Breast epithelium (tissue), 4 donors: Measurements from ENCODE around the gene KASH5. TPM values are rescaled to one million over a fixed set of nuclear protein-coding genes. Genes with fewer than 3 reads are reported as not detected.
A peak's percentile ranks its signal among the peaks of the same experiment; 100 is the strongest.

Experiments used
- DNase-seq, 2 donors: peaks; one replicate each; pipeline ENCODE4 v3.0.0-alpha.2; 2019; ENCODE audit warnings: low spot score in 2 of 2
- H3K27ac ChIP-seq, 2 donors: fragments of 200-600 bp; sonication (generic) in 1 of 2; one replicate each; pipeline ENCODE4 v1.5.1; 2016 to 2019; ENCODE audit warnings: mild to moderate bottlenecking in 1 of 2
- H3K27me3 ChIP-seq, 2 donors: fragments of 200-600 bp; sonication (generic) in 1 of 2; one replicate each; pipeline versions ENCODE4 v1.5.1 to v1.6.0; 2017 to 2019; ENCODE audit warnings: control low read depth in 1 of 2, mild to moderate bottlenecking in 1 of 2
- H3K36me3 ChIP-seq: fragments of 200-600 bp; one replicate; pipeline ENCODE4 v1.5.1; 2019
- H3K4me1 ChIP-seq, 2 donors: fragments of 200-600 bp; sonication (generic); one replicate each; pipeline ENCODE4 v1.5.1; 2016 to 2019; ENCODE audit warnings: control low read depth in 1 of 2
- H3K4me3 ChIP-seq, 3 donors: fragments of 200-600 bp; sonication (generic); 1 replicate in 2 of 3; 2 replicates in 1 of 3; pipeline ENCODE4 v1.5.1; 2016 to 2019; ENCODE audit warnings: mild to moderate bottlenecking in 3 of 3, moderate library complexity in 2 of 3
- H3K9me3 ChIP-seq, 2 donors: fragments of 200-600 bp; sonication (generic) in 1 of 2; one replicate each; pipeline ENCODE4 v1.5.1; 2016 to 2019; ENCODE audit warnings: control low read depth in 1 of 2
- POLR2A ChIP-seq: fragments of 450-650 bp; IDR thresholded peaks from one replicate; pipeline ENCODE4 v1.6.1; 2016; ENCODE audit warnings: antibody characterized with exemption, mild to moderate bottlenecking, moderate library complexity
- POLR2AphosphoS5 ChIP-seq, 3 donors: sonication (generic); formaldehyde crosslinking; IDR thresholded peaks; one replicate each; pipeline ENCODE4 v1.6.1; 2017; ENCODE audit warnings: antibody characterized with exemption in 3 of 3
- intact Hi-C: fragments of 100-400 bp; cut with DNase I; formaldehyde crosslinking; loops from one replicate; pipeline ENCODE4 v1.15.1; 2023; ENCODE audit warnings: low total_unique reads
- total RNA-seq, 3 donors: library from RNA; depleted of rRNA; stranded (reverse); fragments of >200 nt; gene quantifications; one replicate each; pipeline ENCODE4 v1.1.0, GENCODE V29; 2016
- TF ChIP-seq, protein P1 (sequence below), 3 donors: fragments of 450-650 bp; IDR thresholded peaks; one replicate each; pipeline ENCODE4 v1.5.1; 2016 to 2017; ENCODE audit warnings: antibody characterized with exemption in 3 of 3, mild to moderate bottlenecking in 3 of 3, moderate library complexity in 3 of 3

KASH5 gene
- total RNA-seq, 3 donors from 2014 or later, result 1.9 TPM; not detected in 2

- Histone ChIP-seq H3K27me3 (peaks cover 14 to 80% of the 10 kb centered on the region in 2 donors), H3K4me3 (peak overlapping the region in 2 of 3 donors; percentile 25 to 55)
- intact Hi-C loops, result no loop called here
Observed at GRCh38 chr19:49422407-49423070, 34.5 kb downstream of the KASH5 start.

GRCh38 chr19:49423071-49423984 lies 35.3 kb downstream of the KASH5 start, which contains the start of gene PTH2:
Gene PTH2, minus strand, starts transcription at chr19:49423441. Its CDS starts 102 bp downstream, at chr19:49423339.
- H3K27me3 ChIP-seq, result peaks cover 17 to 81% of the 10 kb centered on the region in 2 donors

More at GRCh38 chr19:49422407-49423070, 34.5 kb downstream of the KASH5 start:
- DNase-seq, result no peak
- Histone ChIP-seq H3K27ac (no peak overlapping the region), H3K9me3 (no peaks in the 10 kb centered on the region), H3K36me3 (no peaks in the 10 kb centered on the region), H3K4me1 (peaks cover 0 to 8% of the 10 kb centered on the region in 2 donors)
- TF ChIP-seq, protein P1, sequence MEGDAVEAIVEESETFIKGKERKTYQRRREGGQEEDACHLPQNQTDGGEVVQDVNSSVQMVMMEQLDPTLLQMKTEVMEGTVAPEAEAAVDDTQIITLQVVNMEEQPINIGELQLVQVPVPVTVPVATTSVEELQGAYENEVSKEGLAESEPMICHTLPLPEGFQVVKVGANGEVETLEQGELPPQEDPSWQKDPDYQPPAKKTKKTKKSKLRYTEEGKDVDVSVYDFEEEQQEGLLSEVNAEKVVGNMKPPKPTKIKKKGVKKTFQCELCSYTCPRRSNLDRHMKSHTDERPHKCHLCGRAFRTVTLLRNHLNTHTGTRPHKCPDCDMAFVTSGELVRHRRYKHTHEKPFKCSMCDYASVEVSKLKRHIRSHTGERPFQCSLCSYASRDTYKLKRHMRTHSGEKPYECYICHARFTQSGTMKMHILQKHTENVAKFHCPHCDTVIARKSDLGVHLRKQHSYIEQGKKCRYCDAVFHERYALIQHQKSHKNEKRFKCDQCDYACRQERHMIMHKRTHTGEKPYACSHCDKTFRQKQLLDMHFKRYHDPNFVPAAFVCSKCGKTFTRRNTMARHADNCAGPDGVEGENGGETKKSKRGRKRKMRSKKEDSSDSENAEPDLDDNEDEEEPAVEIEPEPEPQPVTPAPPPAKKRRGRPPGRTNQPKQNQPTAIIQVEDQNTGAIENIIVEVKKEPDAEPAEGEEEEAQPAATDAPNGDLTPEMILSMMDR (IDR thresholded peaks at IDR 0.05), result peak in 1 of 3 donors; percentile 12
- TF ChIP-seq POLR2AphosphoS5 (IDR thresholded peaks at IDR 0.05) (no peak), POLR2A (no peak)

DNA sequence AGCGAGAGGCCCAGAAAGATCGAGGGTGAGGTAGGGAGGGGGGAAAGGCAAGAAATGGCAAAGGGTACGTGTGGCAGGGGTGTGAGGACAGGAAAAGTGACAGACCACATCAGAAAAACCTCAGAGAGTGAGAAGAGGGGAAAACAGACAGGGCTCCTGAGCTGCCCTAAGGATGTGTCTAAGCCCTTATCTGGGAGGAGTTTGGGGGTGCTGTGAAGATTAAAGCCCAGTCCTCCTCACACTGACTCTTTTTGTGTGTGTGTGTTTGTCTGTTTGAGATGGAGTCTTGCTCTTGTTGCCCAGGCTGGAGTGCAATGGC lies 35.9 kb downstream of the KASH5 start:
- Histone ChIP-seq H3K4me1 (peaks cover 5 to 14% of the 10 kb centered on the region in 2 donors), H3K36me3 (no peaks in the 10 kb centered on the region), H3K4me3 (no peak overlapping the region), H3K27ac (no peak overlapping the region), H3K27me3 (peaks cover 22 to 87% of the 10 kb centered on the region in 2 donors), H3K9me3 (no peaks in the 10 kb centered on the region)
- intact Hi-C loops, result no loop called here
- no peak for DNase-seq
- no peak for TF ChIP-seq POLR2A
- TF ChIP-seq POLR2AphosphoS5 (IDR thresholded peaks at IDR 0.05), result no peak
- TF ChIP-seq, protein P1 (IDR thresholded peaks at IDR 0.05), result no peak

More at GRCh38 chr19:49423071-49423984, 35.3 kb downstream of the KASH5 start, which contains the start of gene PTH2:
- no peak for DNase-seq
- intact Hi-C loops, result no loop called here
- Histone ChIP-seq H3K4me1 (peaks cover 3 to 13% of the 10 kb centered on the region in 2 donors), H3K9me3 (no peaks in the 10 kb centered on the region), H3K27ac (no peak within 1 kb of the TSS), H3K36me3 (no peaks in the 10 kb centered on the region), H3K4me3 (peak within 1 kb of the TSS in 2 of 3 donors; percentile 25 to 55)
- TF ChIP-seq POLR2A, result no peak
- TF ChIP-seq POLR2AphosphoS5 (IDR thresholded peaks at IDR 0.05), result no peak
- TF ChIP-seq, protein P1 (IDR thresholded peaks at IDR 0.05), result no peak

DNA sequence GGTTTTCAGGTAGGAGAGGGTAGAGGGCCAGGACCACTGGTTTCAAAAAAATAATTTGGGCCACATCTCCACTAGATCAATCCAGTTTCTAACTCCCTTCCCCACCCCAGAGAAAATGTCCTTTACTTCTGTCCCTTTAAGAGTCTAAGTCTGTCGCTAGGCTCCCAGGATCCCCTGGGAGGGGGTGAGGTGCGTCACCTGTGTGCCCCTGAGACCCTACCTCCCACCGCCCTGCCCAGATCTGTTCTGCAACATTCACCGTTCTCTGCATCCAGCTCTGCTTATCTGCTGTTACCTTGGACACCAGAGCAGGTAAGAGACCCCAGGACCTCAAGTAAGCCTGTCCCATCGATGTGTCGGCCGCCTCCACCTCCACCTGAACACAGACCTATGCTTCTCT lies 37.1 kb downstream of the KASH5 start, which contains the start of gene GFY:
GFY (plus strand) TSS at position 211 of the 400 bp plus-strand sequence. CDS start 1,043 bp downstream, outside the sequence.
- Histone ChIP-seq H3K27ac (no peak within 1 kb of the TSS), H3K4me3 (no peak within 1 kb of the TSS), H3K27me3 (peaks cover 22 to 89% of the 10 kb centered on the region in 2 donors), H3K4me1 (peaks cover 5 to 14% of the 10 kb centered on the region in 2 donors), H3K36me3 (no peaks in the 10 kb centered on the region), H3K9me3 (no peaks in the 10 kb centered on the region)
- no peak for DNase-seq
- TF ChIP-seq, protein P1 (IDR thresholded peaks at IDR 0.05), result no peak
- TF ChIP-seq POLR2AphosphoS5 (IDR thresholded peaks at IDR 0.05) (no peak), POLR2A (no peak)
- intact Hi-C loops, result no loop called here
